Caki2 (cell line): ENCODE results near the gene CPNE6. TPM values are rescaled to one million over a fixed set of nuclear protein-coding genes. Genes with fewer than 3 reads are reported as not detected.

ENCODE experiments used
- DNase-seq: peaks from one replicate; pipeline ENCODE4 v3.0.0-alpha.2; 2015; ENCODE audit warnings: low read depth
- in situ Hi-C: cut with HindIII; loops from 2 replicates; pipeline ENCODE4 v1.10.0; 2016; ENCODE audit warnings: low sequenced_read_pairs, low pct_unique_long_range_greater_than_20kb, mixed read lengths
- total RNA-seq: library from RNA; depleted of rRNA; stranded (reverse); fragments of >200 nt; shearing (Covaris generic); gene quantifications from 2 replicates; pipeline ENCODE4 v1.2.3, GENCODE V29; 2014; ENCODE audit warnings: low replicate concordance

CPNE6 gene
- total RNA-seq, 1 experiment from 2014 or later, result 0.07 TPM

GRCh38 chr14:24052656-24053547, 18.5 kb upstream of the CPNE6 start:
- DNase-seq, result no peak
- in situ Hi-C loops, result no loop called here

GRCh38 chr14:24053548-24054323, 17.6 kb upstream of the CPNE6 start:
- no peak for DNase-seq
- in situ Hi-C loops, result no loop called here

- in situ Hi-C loops, result no loop called here
- no peak for DNase-seq
These were observed 17.1 kb upstream of the CPNE6 start for GRCh38 chr14:24054324-24054641.

- no peak for DNase-seq
- in situ Hi-C loops, result no loop called here
These were observed 16.7 kb upstream of the CPNE6 start for GRCh38 chr14:24054646-24055045.

GRCh38 chr14:24055971-24056799, 15.2 kb upstream of the CPNE6 start:
- DNase-seq, result no peak
- in situ Hi-C loops, result no loop called here

- DNase-seq, result no peak
- in situ Hi-C loops, result no loop called here
These were observed 14.6 kb upstream of the CPNE6 start for GRCh38 chr14:24056800-24057184.

GRCh38 chr14:24057271-24057670, 14.1 kb upstream of the CPNE6 start:
- in situ Hi-C loops, result no loop called here
- no peak for DNase-seq

- in situ Hi-C loops, result no loop called here
- DNase-seq, result no peak
These were observed 13.5 kb upstream of the CPNE6 start for GRCh38 chr14:24057867-24058259.

GRCh38 chr14:24058260-24058950, 13.0 kb upstream of the CPNE6 start:
- in situ Hi-C loops, result no loop called here
- DNase-seq, result peak; percentile 63

GRCh38 chr14:24058951-24059475, 12.3 kb upstream of the CPNE6 start:
- in situ Hi-C loops, result no loop called here
- no peak for DNase-seq

GRCh38 chr14:24059841-24060388, 11.4 kb upstream of the CPNE6 start:
- no peak for DNase-seq
- in situ Hi-C loops, result no loop called here

GRCh38 chr14:24060443-24060842, 10.9 kb upstream of the CPNE6 start:
- DNase-seq, result no peak
- in situ Hi-C loops, result no loop called here

GRCh38 chr14:24060984-24061913, 10.1 kb upstream of the CPNE6 start:
- no peak for DNase-seq
- in situ Hi-C loops, result no loop called here

GRCh38 chr14:24062216-24062980, 9.0 kb upstream of the CPNE6 start:
- DNase-seq, result no peak
- in situ Hi-C loops, result no loop called here

GRCh38 chr14:24063263-24063836, 8.0 kb upstream of the CPNE6 start:
- no peak for DNase-seq

More at GRCh38 chr14:24063263-24063836, 8.0 kb upstream of the CPNE6 start:
- in situ Hi-C loops, result no loop called here
